HG02759 (cell line): ENCODE results near the gene GPAT3.
A peak's percentile ranks its signal among the peaks of the same experiment; 100 is the strongest.

Experiments used
- ATAC-seq: cut with Tn5 transposase; IDR thresholded peaks from one replicate; pipeline ENCODE4 v1.9.1; 2021; ENCODE audit warnings: mild to moderate bottlenecking, moderate library complexity; ENCODE audit not compliant: unreplicated experiment

Gene GPAT3

DNA sequence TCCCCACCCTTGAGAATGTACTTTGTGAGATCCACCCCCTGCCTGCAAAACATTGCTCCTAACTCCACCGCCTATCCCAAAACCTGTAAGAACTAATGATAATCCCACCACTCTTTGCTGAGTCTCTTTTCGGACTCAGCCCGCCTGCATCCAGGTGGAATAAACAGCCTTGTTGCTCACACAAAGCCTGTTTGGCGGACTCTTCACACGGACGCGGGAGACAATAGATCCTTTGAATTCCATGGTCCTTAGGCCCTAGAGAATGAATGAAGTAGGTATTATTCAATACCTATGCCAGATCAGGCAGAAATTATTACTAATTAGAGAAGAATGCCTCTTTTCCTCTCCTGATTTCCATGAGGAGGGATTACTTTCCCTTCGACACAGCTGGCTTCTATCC is 101.0 kb downstream of the GPAT3 start:
- ATAC-seq = no peak

DNA sequence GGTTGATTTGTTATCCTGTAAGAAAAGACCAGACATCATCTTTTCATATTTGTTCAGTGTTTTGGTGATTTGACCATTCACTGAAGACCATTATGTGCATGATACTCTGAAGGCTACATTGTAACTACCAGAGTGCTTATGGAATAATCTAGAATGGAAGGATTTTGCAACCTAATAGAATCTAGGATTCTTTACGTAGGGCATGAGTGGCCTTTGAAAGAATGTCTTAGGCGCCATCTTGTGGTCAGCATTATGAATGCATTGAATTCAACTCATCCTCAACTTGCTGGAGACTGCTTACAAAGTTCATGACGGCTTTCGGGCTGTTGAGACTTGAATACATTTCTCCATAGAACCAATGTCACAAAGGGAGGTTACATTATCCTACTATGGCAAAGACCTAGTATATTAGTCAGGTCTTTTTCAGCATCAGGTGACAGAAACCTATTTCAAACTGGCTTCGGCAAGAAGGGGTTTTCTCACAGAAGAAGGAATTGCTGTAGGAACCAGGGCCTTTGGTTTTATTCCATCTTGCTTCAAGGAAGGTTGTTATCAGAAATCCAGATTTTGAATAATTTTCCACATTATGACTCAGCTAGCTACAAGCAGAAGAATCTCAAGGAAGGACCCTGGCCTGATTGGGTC is 104.1 kb downstream of the GPAT3 start:
- peak; percentile 74 for ATAC-seq

DNA sequence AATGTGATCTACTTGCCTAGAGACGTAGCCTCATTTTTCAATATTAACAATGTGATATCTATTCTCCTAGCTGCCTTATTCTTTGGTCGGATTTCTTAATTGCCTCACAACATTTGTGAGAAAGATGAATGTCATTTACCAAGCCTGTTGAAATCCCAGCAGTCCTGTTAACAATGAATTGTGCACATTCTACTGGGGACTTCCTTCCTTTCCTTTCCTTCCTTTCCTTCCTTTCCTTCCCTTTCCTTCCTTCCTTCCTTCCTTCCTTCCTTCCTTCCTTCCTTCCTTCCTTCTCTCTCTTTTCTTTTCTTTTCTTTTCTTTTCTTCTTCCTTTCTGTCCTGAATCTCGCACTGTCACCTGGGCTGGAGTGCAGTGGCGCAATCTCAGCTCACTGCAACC is 107.1 kb downstream of the GPAT3 start:
- ATAC-seq = no peak

GRCh38 chr4:83644677-83645659 is 109.1 kb downstream of the GPAT3 start:
- ATAC-seq = peak; percentile 81

DNA sequence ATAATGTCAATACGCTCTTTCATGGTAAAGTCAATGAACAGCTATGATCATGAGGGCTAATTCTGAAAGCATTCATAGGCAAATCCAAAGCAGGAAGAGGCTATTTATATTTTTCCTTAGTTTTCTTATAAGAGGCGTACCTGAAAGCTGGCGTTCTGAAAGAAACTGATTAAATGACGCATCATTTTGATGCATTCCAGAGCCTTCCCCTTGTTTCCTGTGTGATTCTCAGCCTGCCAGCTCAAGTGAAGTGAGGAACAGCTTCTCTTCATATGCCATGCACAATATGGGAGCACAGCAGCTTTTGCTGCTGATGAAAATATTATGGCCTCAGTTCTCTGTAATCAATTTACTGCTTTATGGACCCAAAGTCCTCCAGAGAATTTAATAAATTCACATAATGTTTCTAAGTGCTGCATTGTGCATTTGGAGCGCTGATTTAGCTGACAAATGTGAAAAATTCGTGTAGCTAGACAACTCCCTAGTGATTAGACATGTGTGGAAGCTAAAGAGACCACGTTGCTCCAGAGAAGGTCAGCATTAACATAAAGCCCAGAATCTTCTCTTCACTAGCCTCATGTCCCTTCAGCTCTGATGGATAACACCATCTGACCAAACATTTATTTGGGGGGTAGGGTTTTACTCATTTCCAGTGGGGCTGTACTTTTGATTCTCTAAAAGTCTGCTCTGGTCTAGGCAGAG is 110.8 kb downstream of the GPAT3 start:
- ATAC-seq = no peak

DNA sequence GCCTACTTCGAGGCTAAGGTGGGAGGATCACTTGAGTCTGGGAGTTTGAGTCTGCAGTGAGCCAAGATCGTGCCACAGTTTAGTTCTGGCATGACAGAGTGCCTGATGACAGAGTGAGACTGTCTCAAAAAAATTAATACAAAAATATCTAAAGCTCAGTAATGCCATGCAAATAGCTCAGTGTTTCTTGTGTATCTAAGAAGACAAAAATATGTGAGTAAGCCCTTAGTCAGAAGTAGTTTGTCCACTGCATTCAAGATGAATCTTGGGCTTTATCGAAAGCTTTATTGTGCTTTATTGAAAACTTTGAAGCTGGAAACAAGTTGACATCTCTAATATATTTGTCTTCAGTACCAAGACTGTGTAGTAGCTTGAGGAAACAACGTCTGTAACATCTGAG is 115.9 kb downstream of the GPAT3 start:
- no peak for ATAC-seq
